GM12865 (cell line): ENCODE data around the gene PIP4K2A.

Source experiments
- DNase-seq: peaks from one replicate; pipeline ENCODE4 v3.0.0; 2010; ENCODE audit warnings: low read depth
- H3K4me3 ChIP-seq: 2 replicates; pipeline ENCODE4 v1.5.1; 2011; ENCODE audit warnings: mild to moderate bottlenecking, low read depth, low read length, control low read depth
- TF ChIP-seq, protein P1 (sequence below): IDR thresholded peaks from 2 replicates; pipeline ENCODE4 v1.5.1; 2011; ENCODE audit warnings: low read length, control low read depth, low read depth, inconsistent platforms; ENCODE audit not compliant: insufficient read depth; ENCODE audit errors: missing control alignments

PIP4K2A gene

GRCh38 chr10:22609251-22609650 lies 105.1 kb downstream of the PIP4K2A start:
- TF ChIP-seq, protein P1, sequence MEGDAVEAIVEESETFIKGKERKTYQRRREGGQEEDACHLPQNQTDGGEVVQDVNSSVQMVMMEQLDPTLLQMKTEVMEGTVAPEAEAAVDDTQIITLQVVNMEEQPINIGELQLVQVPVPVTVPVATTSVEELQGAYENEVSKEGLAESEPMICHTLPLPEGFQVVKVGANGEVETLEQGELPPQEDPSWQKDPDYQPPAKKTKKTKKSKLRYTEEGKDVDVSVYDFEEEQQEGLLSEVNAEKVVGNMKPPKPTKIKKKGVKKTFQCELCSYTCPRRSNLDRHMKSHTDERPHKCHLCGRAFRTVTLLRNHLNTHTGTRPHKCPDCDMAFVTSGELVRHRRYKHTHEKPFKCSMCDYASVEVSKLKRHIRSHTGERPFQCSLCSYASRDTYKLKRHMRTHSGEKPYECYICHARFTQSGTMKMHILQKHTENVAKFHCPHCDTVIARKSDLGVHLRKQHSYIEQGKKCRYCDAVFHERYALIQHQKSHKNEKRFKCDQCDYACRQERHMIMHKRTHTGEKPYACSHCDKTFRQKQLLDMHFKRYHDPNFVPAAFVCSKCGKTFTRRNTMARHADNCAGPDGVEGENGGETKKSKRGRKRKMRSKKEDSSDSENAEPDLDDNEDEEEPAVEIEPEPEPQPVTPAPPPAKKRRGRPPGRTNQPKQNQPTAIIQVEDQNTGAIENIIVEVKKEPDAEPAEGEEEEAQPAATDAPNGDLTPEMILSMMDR, result no peak
- DNase-seq, result no peak
- no peak overlapping the region for H3K4me3 ChIP-seq

- TF ChIP-seq, protein P1, result no peak
- peak overlapping the region; percentile 50 for H3K4me3 ChIP-seq
- DNase-seq, result peak; percentile 59
Observed at GRCh38 chr10:22607261-22607660, 107.1 kb downstream of the PIP4K2A start.

DNA sequence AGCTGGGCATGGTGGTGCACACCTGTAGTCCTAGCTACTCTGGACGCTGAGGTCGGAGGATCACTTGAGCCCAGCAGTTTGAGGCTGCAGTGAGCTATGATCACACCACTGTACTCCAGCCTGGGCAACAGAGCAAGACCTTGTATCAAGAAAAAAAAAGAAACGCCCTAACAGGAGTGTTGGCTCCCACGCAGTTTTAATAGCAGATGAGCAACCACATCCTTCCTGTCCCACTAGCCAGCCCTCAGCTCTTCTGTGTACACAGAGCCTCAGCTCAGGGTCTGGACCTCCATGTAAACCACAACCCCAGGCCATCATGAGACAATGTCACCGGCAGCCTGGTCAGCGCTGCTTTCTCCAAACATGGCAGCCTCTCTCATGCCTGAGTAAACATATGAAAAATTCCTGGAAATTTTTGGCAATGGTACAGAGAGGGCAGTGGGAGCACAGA lies 108.2 kb downstream of the PIP4K2A start:
- TF ChIP-seq, protein P1, result no peak
- peak; percentile 97 for DNase-seq
- peak overlapping the region; percentile 50 for H3K4me3 ChIP-seq

DNA sequence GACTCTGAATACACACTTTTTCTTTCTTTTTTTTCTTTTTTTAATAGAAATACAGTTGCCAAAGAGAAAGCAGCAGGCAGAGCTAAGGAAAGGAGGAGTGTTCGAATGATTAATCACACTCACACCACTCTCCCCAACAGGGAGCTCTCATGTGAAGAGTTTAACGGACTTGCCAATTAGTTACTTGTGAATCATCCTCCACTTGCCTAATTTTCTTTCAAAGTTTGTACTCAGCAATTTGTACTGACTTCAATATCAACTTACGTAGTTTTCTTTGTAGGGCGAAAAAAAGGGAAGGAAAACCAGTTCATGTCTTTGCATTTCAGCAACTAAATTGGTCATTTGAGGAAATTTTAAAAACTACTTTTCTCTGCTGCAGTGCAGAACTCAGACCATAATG lies 109.2 kb downstream of the PIP4K2A start:
- TF ChIP-seq, protein P1, result no peak
- DNase-seq, result peak; percentile 64
- peak overlapping the region; percentile 33 for H3K4me3 ChIP-seq

GRCh38 chr10:22604344-22605126 lies 109.8 kb downstream of the PIP4K2A start:
- H3K4me3 ChIP-seq, result peak overlapping the region; percentile 33
- no peak for DNase-seq
- TF ChIP-seq, protein P1, result no peak

DNA sequence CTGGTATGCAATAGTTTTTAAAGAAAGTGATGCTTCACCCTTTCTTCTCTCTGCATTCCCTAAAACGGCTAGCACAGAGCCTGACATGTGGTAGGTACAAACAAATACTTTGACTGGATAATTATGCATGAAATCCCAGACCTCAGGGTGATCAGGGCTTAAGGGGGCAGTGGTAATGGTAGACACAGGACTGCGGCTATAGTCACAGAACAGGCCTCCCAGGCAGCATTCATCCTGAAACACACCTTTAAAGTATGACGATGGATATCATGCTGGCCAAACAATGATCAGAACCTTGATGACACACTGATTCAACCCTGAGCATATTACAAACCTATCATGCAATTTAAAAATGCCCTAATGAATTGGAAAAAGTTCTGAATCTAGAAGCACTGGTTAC lies 110.8 kb downstream of the PIP4K2A start:
- no peak for DNase-seq
- TF ChIP-seq, protein P1, result no peak
- no peak overlapping the region for H3K4me3 ChIP-seq
